ENCODE results near the gene AKAP8.

GRCh38 chr19:15393963-15394362, 14.4 kb upstream of the AKAP8 start:
- TF ChIP-seq CTCF (IDR thresholded peaks at IDR 0.05; ENCODE audit: low read depth, low read length): no peak
- TF ChIP-seq EZH2phosphoT487 (IDR thresholded peaks at IDR 0.05; ENCODE audit: low read depth): no peak
